Testis (tissue), 2 donors: ENCODE results near the gene THRAP3.

Source experiments
- POLR2A ChIP-seq: fragments of 450-650 bp; IDR thresholded peaks from one replicate; pipeline ENCODE4 v1.6.1; 2017; ENCODE audit warnings: antibody characterized with exemption, mild to moderate bottlenecking, moderate library complexity
- TF ChIP-seq, protein P1 (sequence below), 3 experiments: fragments of 450-650 bp in 2 of 3; fragments of 200-600 bp in 1 of 3; sonication (generic) in 1 of 3; IDR thresholded peaks; one replicate each; pipeline ENCODE4 v1.5.1; 2016 to 2019; ENCODE audit warnings: antibody characterized with exemption in 3 of 3, mild to moderate bottlenecking in 2 of 3, moderate library complexity in 1 of 3

GRCh38 chr1:36300526-36300925, 76.3 kb downstream of the THRAP3 start:
- TF ChIP-seq, protein P1, sequence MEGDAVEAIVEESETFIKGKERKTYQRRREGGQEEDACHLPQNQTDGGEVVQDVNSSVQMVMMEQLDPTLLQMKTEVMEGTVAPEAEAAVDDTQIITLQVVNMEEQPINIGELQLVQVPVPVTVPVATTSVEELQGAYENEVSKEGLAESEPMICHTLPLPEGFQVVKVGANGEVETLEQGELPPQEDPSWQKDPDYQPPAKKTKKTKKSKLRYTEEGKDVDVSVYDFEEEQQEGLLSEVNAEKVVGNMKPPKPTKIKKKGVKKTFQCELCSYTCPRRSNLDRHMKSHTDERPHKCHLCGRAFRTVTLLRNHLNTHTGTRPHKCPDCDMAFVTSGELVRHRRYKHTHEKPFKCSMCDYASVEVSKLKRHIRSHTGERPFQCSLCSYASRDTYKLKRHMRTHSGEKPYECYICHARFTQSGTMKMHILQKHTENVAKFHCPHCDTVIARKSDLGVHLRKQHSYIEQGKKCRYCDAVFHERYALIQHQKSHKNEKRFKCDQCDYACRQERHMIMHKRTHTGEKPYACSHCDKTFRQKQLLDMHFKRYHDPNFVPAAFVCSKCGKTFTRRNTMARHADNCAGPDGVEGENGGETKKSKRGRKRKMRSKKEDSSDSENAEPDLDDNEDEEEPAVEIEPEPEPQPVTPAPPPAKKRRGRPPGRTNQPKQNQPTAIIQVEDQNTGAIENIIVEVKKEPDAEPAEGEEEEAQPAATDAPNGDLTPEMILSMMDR (IDR thresholded peaks at IDR 0.05) = no peak
- TF ChIP-seq POLR2A = no peak
